GM18951 (cell line): ENCODE measurements around the gene COL23A1.

Experiments
- POLR2A ChIP-seq: IDR thresholded peaks from 4 replicates; pipeline ENCODE4 v1.6.1; 2011; ENCODE audit warnings: mild to moderate bottlenecking; ENCODE audit not compliant: insufficient read length, insufficient read depth; ENCODE audit errors: extremely low read depth
- in situ Hi-C: fragments of 300-500 bp; cut with MboI; formaldehyde crosslinking; loops from one replicate; pipeline ENCODE4 v1.12.0; 2022; ENCODE audit warnings: low sequenced_read_pairs, mixed read lengths, inconsistent platforms; ENCODE audit not compliant: unreplicated experiment

COL23A1 gene

DNA sequence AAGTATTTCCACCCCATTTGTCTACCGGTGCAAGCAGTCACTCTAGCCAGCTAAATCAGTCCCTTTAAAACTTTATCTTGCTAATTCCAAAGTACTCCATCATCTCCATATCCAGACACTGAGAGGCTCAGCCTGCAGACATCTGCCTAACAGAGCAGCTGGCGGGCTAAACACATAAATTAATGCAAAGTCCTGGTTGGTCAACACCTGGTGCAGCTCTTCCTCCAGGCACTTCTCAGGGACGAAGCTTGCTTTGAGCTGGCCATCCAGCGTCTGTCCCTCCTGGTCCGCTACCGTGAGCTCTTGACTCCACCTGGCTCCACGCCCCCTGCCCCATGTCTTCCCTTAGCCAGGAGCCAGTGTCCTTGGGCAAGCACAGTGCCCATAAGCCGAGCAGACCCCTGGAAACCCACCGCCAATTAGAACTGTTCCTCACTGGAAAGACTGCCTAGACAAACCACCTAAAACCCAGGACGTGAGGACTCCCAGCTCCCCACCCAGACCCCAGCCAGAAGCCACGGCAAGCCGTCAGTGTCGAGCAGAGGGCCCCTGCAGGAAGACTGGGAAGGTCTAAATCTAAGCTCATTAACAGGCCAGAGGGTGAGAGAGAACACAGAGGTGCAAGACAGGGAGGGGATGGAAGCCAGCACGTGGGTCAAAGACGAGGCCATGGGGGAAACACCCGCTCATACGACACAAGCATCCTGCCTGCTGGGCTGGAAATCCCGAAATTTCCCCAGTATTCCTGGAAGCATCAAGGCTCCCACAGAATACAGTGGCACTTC is 120.0 kb downstream of the COL23A1 start:
- in situ Hi-C loops, result no loop called here
- no peak for TF ChIP-seq POLR2A

DNA sequence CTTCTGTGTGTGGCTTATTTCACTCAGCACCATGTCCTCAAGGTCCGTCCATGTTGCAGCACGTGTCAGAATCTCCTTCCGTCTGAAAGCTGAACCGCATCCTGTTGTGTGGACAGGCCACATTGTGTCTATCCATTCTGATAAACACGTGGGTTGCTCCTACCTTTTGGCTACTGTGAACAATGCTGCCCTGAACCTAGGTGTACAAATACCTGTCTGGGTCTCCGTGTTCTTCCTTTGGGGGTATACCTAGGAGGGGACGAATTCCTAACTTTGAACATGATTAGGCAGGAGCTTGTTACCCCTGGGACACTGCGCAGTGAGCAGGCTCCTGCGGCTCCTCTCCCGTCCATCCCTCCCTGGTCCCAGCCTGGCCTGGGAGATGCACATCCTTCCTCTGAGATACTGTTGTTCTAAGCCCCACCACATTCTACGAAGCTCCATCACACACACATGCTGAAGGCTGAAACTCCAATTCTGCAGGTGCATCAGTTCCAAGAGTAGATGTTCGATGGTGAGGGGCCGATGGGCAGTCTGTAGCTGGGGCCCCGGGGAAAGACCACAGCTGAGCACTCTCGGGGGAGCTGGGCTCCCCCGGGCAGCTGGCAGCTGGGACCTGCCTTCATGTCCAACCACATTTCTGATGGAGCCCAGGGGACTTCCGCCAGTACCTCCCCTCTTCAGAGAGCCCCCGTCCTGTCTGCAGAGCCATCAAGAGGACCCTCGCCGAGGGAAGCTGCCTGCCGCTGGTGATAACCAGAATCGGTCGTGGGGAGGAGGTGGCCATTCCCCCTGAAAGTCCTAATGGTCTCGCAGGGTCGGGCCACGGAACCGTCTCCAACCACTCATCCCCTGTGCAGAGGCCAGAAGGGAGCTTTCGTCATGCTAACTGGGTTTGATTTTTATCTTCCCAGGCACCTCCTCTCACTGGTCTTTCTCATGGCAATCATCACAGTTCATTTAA is 120.9 kb downstream of the COL23A1 start:
- in situ Hi-C loops, result no loop called here
- TF ChIP-seq POLR2A, result no peak

DNA sequence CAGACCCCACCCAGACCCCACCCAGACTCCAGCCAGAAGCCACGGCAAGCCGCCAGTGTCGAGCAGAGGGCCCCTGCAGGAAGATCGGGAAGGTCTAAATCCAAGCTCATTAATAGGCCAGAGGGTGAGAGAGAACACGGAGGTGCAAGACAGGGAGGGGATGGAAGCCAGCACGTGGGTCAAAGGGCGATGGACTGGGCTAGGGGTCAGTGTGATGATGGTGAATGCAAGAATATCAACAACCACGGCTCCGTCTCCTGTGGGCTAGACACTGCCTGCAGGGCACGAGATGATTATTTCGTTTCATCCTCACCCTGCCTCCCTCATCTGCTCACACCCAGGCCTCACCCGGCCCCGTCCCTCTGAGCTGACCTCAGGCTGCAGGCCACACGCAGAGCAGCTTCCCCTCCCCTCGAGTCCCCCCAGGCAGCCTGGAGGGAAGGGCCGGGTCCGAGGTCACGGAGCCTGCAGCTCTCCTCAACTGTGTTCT is 122.0 kb downstream of the COL23A1 start:
- TF ChIP-seq POLR2A, result no peak

DNA sequence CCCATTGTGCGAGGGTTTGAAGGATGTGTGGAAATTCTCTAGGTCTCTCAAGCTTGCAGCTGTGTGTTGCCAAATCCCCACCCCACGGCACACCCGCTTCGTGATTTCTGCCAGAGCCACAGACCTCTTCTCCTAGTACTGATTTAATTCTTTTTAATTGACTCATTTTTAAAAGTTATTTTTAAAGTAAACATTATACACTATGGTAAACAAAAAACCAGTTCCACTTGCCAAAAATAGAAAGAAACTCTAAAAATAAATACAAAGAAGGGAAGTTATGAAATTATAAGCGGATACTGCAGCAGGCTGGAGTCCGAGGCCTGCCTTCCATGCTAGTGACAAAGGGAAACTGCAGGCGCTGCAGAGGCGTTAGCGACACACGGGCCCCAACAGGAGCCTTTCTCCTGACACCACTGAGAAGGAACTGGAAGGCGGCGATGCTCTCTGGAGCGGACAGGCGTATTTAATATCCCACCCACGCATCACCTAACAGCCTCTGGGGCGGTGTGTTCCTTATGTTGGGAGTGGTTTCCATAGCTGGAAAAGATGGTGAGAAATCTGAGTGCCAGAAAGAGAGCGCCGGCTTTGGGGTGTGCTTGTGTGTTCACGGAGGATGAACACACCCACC is 122.5 kb downstream of the COL23A1 start:
- TF ChIP-seq POLR2A, result no peak
- in situ Hi-C loops, result no loop called here

More for the DNA sequence above, 122.0 kb downstream of the COL23A1 start:
- in situ Hi-C loops, result no loop called here

DNA sequence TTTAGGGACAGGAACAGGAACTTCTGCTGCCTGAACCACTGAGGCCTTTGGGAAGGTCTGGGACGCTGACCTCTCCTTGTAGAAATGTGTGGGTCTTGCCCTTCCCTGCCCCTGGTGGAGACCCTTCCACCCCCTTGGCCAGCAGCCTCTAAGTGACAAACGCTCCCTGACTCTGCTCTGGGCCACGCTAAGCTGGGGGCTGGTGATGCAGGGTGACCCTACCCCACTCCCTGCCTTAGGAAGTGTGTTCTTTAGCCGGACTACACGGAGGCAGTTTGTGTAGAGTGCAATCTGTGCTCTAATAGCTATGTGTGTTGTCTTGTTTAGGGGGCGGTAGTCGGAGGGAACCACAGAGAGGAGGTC is 123.0 kb downstream of the COL23A1 start:
- in situ Hi-C loops, result no loop called here
- TF ChIP-seq POLR2A, result no peak

DNA sequence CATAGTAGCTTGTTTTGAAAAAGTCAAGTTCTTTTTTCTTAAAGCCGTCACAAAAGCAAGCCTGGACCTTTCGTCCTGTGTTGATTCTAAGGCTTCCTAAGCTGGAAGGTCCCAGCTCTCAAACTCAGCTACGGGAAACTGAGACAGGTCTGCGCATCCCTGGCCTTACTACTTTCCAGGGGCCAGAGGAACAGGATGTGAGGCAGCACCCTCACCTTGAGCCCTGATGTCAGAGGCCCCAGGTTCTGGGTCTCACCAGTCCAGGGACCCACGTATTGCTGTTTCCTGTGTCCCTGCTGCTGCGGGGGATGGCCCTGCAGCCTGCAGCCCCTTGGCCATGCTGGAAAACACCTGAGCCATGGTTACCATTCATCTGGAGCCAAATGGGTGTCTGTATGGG is 123.9 kb downstream of the COL23A1 start:
- in situ Hi-C loops, result no loop called here
- no peak for TF ChIP-seq POLR2A

DNA sequence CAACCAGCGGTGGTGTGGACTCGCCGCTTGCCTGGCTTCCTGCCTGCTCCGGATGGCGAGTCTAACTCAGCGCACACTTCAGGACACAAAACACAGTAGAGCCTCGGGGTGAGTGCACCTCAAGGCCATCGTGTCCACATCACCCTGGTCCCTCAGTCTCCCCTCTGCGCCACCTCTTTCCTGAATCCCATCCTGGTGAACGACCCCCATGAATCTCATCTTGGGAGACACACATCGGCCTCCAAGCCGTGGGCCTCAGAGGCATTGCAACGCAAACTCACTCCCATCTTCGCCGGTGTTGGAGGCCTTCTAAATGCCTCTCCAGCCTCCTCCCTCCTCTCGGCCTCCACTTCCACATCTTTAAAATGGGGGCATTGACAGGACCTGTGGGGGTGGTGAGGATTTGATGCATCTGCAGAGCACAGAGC is 124.3 kb downstream of the COL23A1 start:
- in situ Hi-C loops, result no loop called here
- TF ChIP-seq POLR2A, result no peak

DNA sequence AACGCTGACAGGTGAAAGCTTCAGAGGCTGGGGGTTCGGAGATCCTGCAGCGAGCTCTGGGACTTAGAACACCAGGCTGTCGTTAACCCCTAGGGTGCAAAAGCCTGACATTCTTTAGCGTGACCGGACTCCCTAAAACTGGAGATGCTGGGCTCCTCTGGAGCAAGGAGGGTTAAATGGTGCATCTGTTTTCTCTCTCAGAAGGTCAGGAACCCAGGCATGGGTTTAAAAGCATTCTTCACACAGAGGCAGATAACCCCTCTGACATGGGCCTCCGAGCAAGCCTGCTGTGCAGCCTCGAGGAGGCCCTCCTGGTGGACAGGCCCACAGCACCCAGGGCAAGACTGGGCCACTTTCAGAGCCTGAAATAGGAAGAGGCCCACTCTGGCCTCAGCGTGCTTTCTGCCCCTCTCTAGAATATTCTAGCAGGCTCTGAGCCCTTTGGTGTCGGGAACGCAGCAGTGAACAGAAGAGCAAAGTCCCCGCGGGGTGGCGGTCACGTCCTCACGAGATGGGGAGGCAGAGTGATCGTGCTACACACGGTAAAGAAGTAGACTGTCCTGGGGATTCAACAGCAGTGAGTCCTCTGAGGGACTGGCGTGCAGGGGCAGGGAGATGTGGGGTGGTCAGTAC is 124.8 kb downstream of the COL23A1 start:
- TF ChIP-seq POLR2A, result no peak
- in situ Hi-C loops, result no loop called here

DNA sequence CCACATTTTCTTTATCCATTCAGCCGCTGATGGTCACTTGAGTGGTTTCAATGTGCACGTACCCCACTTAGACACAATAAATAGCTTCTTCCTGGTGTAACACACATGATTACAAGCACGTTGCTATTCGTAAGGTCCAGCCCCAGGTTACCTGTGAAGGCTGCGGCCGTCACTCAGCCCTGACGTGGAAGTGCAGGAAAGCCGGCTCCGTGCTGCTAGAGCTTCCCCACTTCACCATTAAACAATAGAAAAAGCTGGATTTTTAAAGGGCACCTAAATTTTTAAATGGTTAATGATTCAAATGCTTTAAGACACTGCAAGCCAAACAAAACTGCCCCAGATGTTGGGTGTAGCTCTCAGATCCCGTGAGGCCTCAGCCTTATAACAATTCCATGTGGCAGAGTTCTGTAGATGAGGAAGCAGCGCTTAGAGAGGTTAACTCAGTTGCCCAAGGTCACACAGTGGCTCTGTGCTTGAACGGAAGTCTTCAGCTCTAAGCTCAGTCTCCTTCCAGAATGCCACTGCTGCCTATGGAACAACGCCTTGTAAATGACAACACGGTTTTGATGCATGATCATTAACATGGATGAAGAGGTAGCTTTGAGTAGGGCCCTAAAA is 125.7 kb downstream of the COL23A1 start:
- in situ Hi-C loops, result no loop called here
- TF ChIP-seq POLR2A, result no peak

DNA sequence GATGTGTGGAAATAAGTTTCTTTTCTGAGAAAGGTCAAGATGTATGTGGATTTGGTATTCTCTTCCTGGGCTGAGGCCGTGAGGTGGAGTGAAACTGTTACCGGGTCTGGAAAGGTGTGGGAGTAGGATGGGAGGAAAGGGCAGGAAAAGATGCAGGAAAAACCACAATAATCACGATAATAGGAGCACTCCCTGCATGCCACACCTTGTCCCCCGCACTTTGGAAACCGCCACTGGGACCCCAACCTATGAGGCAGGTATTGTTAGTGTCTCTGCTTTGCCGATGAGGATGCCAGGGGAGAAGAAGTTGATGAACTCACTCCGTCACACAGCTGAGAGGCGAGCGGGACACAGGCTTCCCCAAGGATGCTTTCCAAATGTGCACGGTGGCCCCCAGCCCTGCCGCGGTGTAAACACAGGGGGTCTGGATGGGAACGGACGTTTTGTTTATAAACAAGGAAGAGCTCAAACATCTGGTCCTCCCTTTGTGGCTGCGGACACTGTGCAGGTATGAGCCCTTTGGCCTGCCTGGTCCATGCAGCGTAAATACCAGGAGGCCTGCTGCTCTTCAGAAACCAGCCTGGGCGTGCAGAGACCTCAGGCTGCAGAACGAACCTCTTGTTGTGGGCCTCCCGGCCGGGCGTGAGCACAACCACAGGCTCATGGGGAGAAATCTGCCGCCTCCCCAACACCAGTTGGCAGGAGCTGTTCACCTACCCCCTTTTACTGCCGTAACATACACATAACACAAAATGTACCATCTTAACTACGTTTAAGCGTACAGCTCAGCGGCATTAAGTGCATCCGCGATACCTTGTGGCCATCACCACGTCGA is 126.7 kb downstream of the COL23A1 start:
- in situ Hi-C loops, result no loop called here
- TF ChIP-seq POLR2A, result no peak

DNA sequence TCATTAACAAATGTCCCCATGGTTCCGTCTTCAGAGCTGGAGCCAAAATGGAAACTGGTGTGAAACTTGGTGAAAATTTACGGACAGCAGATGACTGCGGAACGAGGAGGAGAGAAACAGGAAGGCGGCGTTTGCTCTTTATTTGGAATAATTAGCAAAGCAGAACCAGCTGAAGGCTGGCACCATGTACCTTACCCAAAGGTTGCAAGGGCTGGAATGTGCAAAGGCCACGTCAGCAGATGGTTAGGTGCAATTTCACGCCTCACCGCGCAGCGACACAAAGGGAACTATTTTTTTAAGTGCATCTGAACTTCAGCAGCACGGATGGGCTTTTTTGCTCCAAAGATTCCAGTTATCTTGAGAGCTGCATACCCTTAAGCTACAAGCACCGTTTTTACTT is 127.4 kb downstream of the COL23A1 start:
- in situ Hi-C loops, result no loop called here

More for the DNA sequence above, 127.4 kb downstream of the COL23A1 start:
- TF ChIP-seq POLR2A, result no peak
